GM12865 (cell line): Measurements from ENCODE around the gene ACADVL.

ENCODE experiments used
- DNase-seq: peaks from one replicate; pipeline ENCODE4 v3.0.0; 2010; ENCODE audit warnings: low read depth
- H3K4me3 ChIP-seq: 2 replicates; pipeline ENCODE4 v1.5.1; 2011; ENCODE audit warnings: mild to moderate bottlenecking, low read depth, low read length, control low read depth
- CTCF ChIP-seq: IDR thresholded peaks from 2 replicates; pipeline ENCODE4 v1.5.1; 2011; ENCODE audit warnings: low read length, control low read depth, low read depth, inconsistent platforms; ENCODE audit not compliant: insufficient read depth; ENCODE audit errors: missing control alignments

ACADVL gene

GRCh38 chr17:7229504-7229903, 9.8 kb downstream of the ACADVL start:
- DNase-seq, result no peak
- H3K4me3 ChIP-seq, result no peak overlapping the region
- no peak for TF ChIP-seq CTCF

GRCh38 chr17:7232114-7232513, 12.4 kb downstream of the ACADVL start:
- no peak for DNase-seq
- H3K4me3 ChIP-seq, result no peak overlapping the region
- no peak for TF ChIP-seq CTCF

GRCh38 chr17:7233701-7234082, 14.0 kb downstream of the ACADVL start:
- peak overlapping the region; percentile 96 for H3K4me3 ChIP-seq
- DNase-seq, result no peak
- TF ChIP-seq CTCF, result no peak

- peak; percentile 97 for DNase-seq
- peak within 1 kb of the TSS; percentile 96 for H3K4me3 ChIP-seq
- TF ChIP-seq CTCF, result no peak
These were observed 14.6 kb downstream of the ACADVL start, which contains the start of gene DVL2 for GRCh38 chr17:7234083-7234951. TSS of gene DVL2 (minus strand) at chr17:7234517. CDS start at chr17:7234262, 255 bp downstream.

GRCh38 chr17:7235693-7236665, 16.2 kb downstream of the ACADVL start:
- TF ChIP-seq CTCF, result no peak
- no peak overlapping the region for H3K4me3 ChIP-seq
- DNase-seq, result no peak

- no peak overlapping the region for H3K4me3 ChIP-seq
These were observed 17.1 kb downstream of the ACADVL start for GRCh38 chr17:7236808-7237207.

More at GRCh38 chr17:7236808-7237207, 17.1 kb downstream of the ACADVL start:
- DNase-seq, result no peak
- TF ChIP-seq CTCF, result no peak
